ENCODE data around the gene RPP40. TPM values are rescaled to one million over a fixed set of nuclear protein-coding genes. Genes with fewer than 3 reads are reported as not detected.
"Not testable (repeated sequence)": the region's sequence is repeated elsewhere in the genome, so short reads cannot be mapped to it uniquely, and the experiment has no call there.

Gene RPP40
- total RNA-seq, 1 experiment from 2014 or later = 15.9 TPM

- H3K9me2 ChIP-seq (ENCODE audit: insufficient read depth); H3K9me3 ChIP-seq (ENCODE audit: control insufficient read depth in 1 of 2, insufficient read depth in 1 of 2, low read depth in 1 of 2, low read length in 2 of 2); RAD21 ChIA-PET (ENCODE audit: low non-redundant PET in 1 of 2, low total read pairs in 2 of 2, uncharacterized antibody in 2 of 2, unreplicated experiment in 2 of 2); H4K20me1 ChIP-seq (ENCODE audit: insufficient read depth); H3K27me3 ChIP-seq (ENCODE audit: insufficient read depth, low read length); BruUV-seq (replicated peaks); H3K9ac ChIP-seq (ENCODE audit: low read length); H3K27ac ChIP-seq (ENCODE audit: low read depth, low read length); H3K4me3 ChIP-seq (replicated peaks in 1 of 2; ENCODE audit: low read depth in 1 of 2, low read length in 2 of 2); H3K79me2 ChIP-seq (ENCODE audit: insufficient read depth, low read length); DNase-seq (ENCODE audit: low read depth, low spot score); intact Hi-C loops (cut with micrococcal nuclease); ATAC-seq; H3K36me3 ChIP-seq (ENCODE audit: control insufficient read depth in 1 of 2, insufficient read depth in 2 of 2, low read length in 2 of 2); CTCF ChIA-PET; POLR2A ChIA-PET; H2AFZ ChIP-seq (ENCODE audit: low read depth, low read length, poor library complexity, severe bottlenecking): not testable (repeated sequence)
- H3K4me2 ChIP-seq (ENCODE audit: low read length) = peak overlapping the region; percentile 98
- peaks cover 0 to 17% of the 10 kb centered on the region in 2 experiments; a peak in 2 of 4 replicates for H3K4me1 ChIP-seq (ENCODE audit: control insufficient read depth in 1 of 2, insufficient read depth in 2 of 2, low read length in 2 of 2)
Observed at GRCh38 chr6:5005038-5005433, 1.2 kb upstream of the RPP40 start.

GRCh38 chr6:5004373-5005037 is 668 bp upstream of the RPP40 start:
- Histone ChIP-seq H3K9ac (ENCODE audit: low read length) (peak overlapping the region; percentile 73), H3K27me3 (ENCODE audit: insufficient read depth, low read length) (no peaks in the 10 kb centered on the region), H3K9me3 (ENCODE audit: control insufficient read depth in 1 of 2, insufficient read depth in 1 of 2, low read depth in 1 of 2, low read length in 2 of 2) (no peaks in the 10 kb centered on the region), H3K4me1 (ENCODE audit: control insufficient read depth in 1 of 2, insufficient read depth in 2 of 2, low read length in 2 of 2) (peaks cover 0 to 17% of the 10 kb centered on the region in 2 experiments; a peak in 2 of 4 replicates), H2AFZ (ENCODE audit: low read depth, low read length, poor library complexity, severe bottlenecking) (peak overlapping the region; percentile 99), H4K20me1 (ENCODE audit: insufficient read depth) (no peaks in the 10 kb centered on the region), H3K4me2 (ENCODE audit: low read length) (peak overlapping the region; percentile 98), H3K27ac (ENCODE audit: low read depth, low read length) (peak overlapping the region; percentile 68), H3K4me3 (replicated peaks in 1 of 2; ENCODE audit: low read depth in 1 of 2, low read length in 2 of 2) (peak overlapping the region; percentile 74 to 87), H3K36me3 (ENCODE audit: control insufficient read depth in 1 of 2, insufficient read depth in 2 of 2, low read length in 2 of 2) (peaks cover 7 to 8% of the 10 kb centered on the region in 2 experiments; a peak in 2 of 4 replicates), H3K79me2 (ENCODE audit: insufficient read depth, low read length) (no peaks in the 10 kb centered on the region; the same call in 1 of the 2 replicates), H3K9me2 (ENCODE audit: insufficient read depth) (no peaks in the 10 kb centered on the region)
- intact Hi-C loops (cut with micrococcal nuclease) = no loop called here
- DNase-seq (ENCODE audit: low read depth, low spot score) (no peak), ATAC-seq (peak; percentile 1; the same call in 1 of the 2 replicates)
- RAD21 ChIA-PET (ENCODE audit: low non-redundant PET in 1 of 2, low total read pairs in 2 of 2, uncharacterized antibody in 2 of 2, unreplicated experiment in 2 of 2) = no interaction called here
- POLR2A ChIA-PET = interaction anchor here (1.3 kb wide), 1 partner anchor 26 kb away, joined by 3 read pairs; no protein-coding TSS in a partner anchor
- CTCF ChIA-PET = interaction anchor here (0.9 to 2.3 kb wide), 2 partner anchors 26 to 37 kb away, joined by 3 to 10 read pairs; no protein-coding TSS in a partner anchor
- TSS peak; percentile 62 for BruUV-seq (replicated peaks)
- TF ChIP-seq ZFX (IDR thresholded peaks at IDR 0.05) = no peak
- TF ChIP-seq EZH2 (IDR thresholded peaks at IDR 0.05) = no peak
- no peak for TF ChIP-seq YY1 (IDR thresholded peaks at IDR 0.05; ENCODE audit: extremely low read depth, insufficient replicate concordance, low read depth, low read length)
- TF ChIP-seq POLR2AphosphoS5 (IDR thresholded peaks at IDR 0.05; ENCODE audit: low read depth, low read length) = no peak
- no peak for TF ChIP-seq ELF1 (IDR thresholded peaks at IDR 0.05; ENCODE audit: borderline replicate concordance, low read depth)
- no peak for TF ChIP-seq EZH2phosphoT487 (IDR thresholded peaks at IDR 0.05; ENCODE audit: borderline replicate concordance)
- TF ChIP-seq CTCF (IDR thresholded peaks at IDR 0.05 in 2 of 3, conservative IDR thresholded peaks at IDR 0.05 in 1 of 3; ENCODE audit: borderline replicate concordance in 1 of 3, insufficient read depth in 1 of 3, low read depth in 2 of 3, low read length in 2 of 3) = no peak
- no peak for TF ChIP-seq MAX (IDR thresholded peaks at IDR 0.05)
- TF ChIP-seq JUND (IDR thresholded peaks at IDR 0.05) = no peak
- no peak for TF ChIP-seq SRF (IDR thresholded peaks at IDR 0.05; ENCODE audit: low read depth)
- TF ChIP-seq CBX3 (IDR thresholded peaks at IDR 0.05; ENCODE audit: low read depth) = no peak
- no peak for TF ChIP-seq SIN3A (IDR thresholded peaks at IDR 0.05; ENCODE audit: low read depth)
- no peak for TF ChIP-seq REST (IDR thresholded peaks at IDR 0.05; ENCODE audit: low read depth)
- no peak for TF ChIP-seq CEBPB (IDR thresholded peaks at IDR 0.05; ENCODE audit: low read depth)
- no peak for TF ChIP-seq FOSL1 (IDR thresholded peaks at IDR 0.05; ENCODE audit: low read depth)
